A549 (cell line): ENCODE results near the gene SYNE4. TPM values are rescaled to one million over a fixed set of nuclear protein-coding genes. Genes with fewer than 3 reads are reported as not detected.
A peak's percentile ranks its signal among the peaks of the same experiment; 100 is the strongest.

ENCODE experiments used
- ATAC-seq, 2 experiments: fragments of 200-7000 bp in 1 of 2; fragments of >200 bp in 1 of 2; cut with Nextera tagmentation in 1 of 2; cut with Tn5 transposase in 1 of 2; 3 replicates each; pipeline versions ENCODE4 v1.8.0 to v1.9.1; 2018 to 2020; ENCODE audit warnings: mild to moderate bottlenecking in 1 of 2, moderate library complexity in 1 of 2
- CTCF ChIA-PET: fragments of 300-600 bp; sonication (Branson Sonifier 250); formaldehyde crosslinking; extraction: SDS; loops from one replicate; lab custom pipeline; 2021; ENCODE audit warnings: antibody characterized with exemption, inconsistent platforms; lab: Yijun Ruan, JAX
- POLR2A ChIA-PET: fragments of 350-600 bp; formaldehyde crosslinking; extraction: SDS; loops from one replicate; lab custom pipeline; 2021; ENCODE audit warnings: antibody characterized with exemption, inconsistent platforms; lab: Yijun Ruan, JAX
- DNase-seq, 2 experiments: peaks; one replicate each; pipeline versions ENCODE4 v3.0.0 to v3.0.0-alpha.2; 2011 to 2016; ENCODE audit warnings: low read depth in 1 of 2, low spot score in 1 of 2
- FAIRE-seq: peaks from 2 replicates; lab custom pipeline; 2011; peaks lifted over from hg19 to GRCh38; lab: Jason Lieb, UNC
- H3K27ac ChIP-seq, 2 experiments: fragments of >200 bp; sonication (Bioruptor Twin); formaldehyde crosslinking; 3 replicates each; pipeline ENCODE4 v1.5.1; 2016 to 2017
- H3K4me1 ChIP-seq: fragments of >200 bp; sonication (Bioruptor Twin); formaldehyde crosslinking; 3 replicates; pipeline ENCODE4 v1.6.1; 2016
- H3K4me2 ChIP-seq: fragments of >200 bp; sonication (Bioruptor Twin); formaldehyde crosslinking; 3 replicates; pipeline ENCODE4 v1.6.1; 2016
- H3K4me3 ChIP-seq: fragments of >200 bp; sonication (Bioruptor Twin); formaldehyde crosslinking; 3 replicates; pipeline ENCODE4 v1.5.1; 2016
- H3K9me3 ChIP-seq: fragments of >200 bp; sonication (Bioruptor Twin); formaldehyde crosslinking; 3 replicates; pipeline ENCODE4 v1.6.1; 2016
- BCL3 ChIP-seq: fragments of >200 bp; sonication (Bioruptor Twin); formaldehyde crosslinking; IDR thresholded peaks from 3 replicates; pipeline ENCODE4 v1.6.1; 2016
- BHLHE40 ChIP-seq: IDR thresholded peaks from 2 replicates; pipeline ENCODE4 v1.6.1; 2012; ENCODE audit warnings: low read depth, low read length, inconsistent platforms
- ELK1 ChIP-seq: fragments of 150-350 bp; IDR thresholded peaks from 2 replicates; pipeline ENCODE4 v1.6.1; 2014; ENCODE audit warnings: low read depth, mild to moderate bottlenecking, low read length
- ESRRA ChIP-seq: fragments of 150-350 bp; IDR thresholded peaks from 2 replicates; pipeline ENCODE4 v1.6.1; 2014; ENCODE audit warnings: mild to moderate bottlenecking, low read length, borderline replicate concordance
- FOSL2 ChIP-seq, 2 experiments: fragments of 450-650 bp in 1 of 2; fragments of >200 bp in 1 of 2; sonication (Bioruptor Twin) in 1 of 2; formaldehyde crosslinking; IDR thresholded peaks; 2 replicates each; pipeline versions ENCODE4 v1.5.0 to v1.6.1; 2016 to 2020; ENCODE audit warnings: mild to moderate bottlenecking in 1 of 2, moderate library complexity in 1 of 2
- FOXS1 ChIP-seq: fragments of 250-450 bp; sonication (Bioruptor Pico); IDR thresholded peaks from 2 replicates; pipeline ENCODE4 v1.5.0; 2020; ENCODE audit warnings: mild to moderate bottlenecking, moderate library complexity
- GATA3 ChIP-seq: IDR thresholded peaks from 2 replicates; pipeline ENCODE4 v1.6.1; 2012; ENCODE audit warnings: borderline replicate concordance
- HOXB5 ChIP-seq: fragments of 250-450 bp; sonication (Bioruptor Pico); IDR thresholded peaks from 2 replicates; pipeline ENCODE4 v1.5.0; 2020; ENCODE audit warnings: mild to moderate bottlenecking, moderate library complexity
- JUN ChIP-seq, 2 experiments: fragments of >200 bp; sonication (Bioruptor Twin); formaldehyde crosslinking; IDR thresholded peaks; 2 replicates in 1 of 2; 3 replicates in 1 of 2; pipeline ENCODE4 v1.6.1; 2016 to 2017
- MAFK ChIP-seq: fragments of 450-650 bp; IDR thresholded peaks from 2 replicates; pipeline ENCODE4 v1.6.1; 2014; ENCODE audit not compliant: partially characterized antibody
- NR3C1 ChIP-seq: fragments of >200 bp; sonication (Bioruptor Twin); formaldehyde crosslinking; IDR thresholded peaks from 3 replicates; pipeline ENCODE4 v1.6.1; 2017
- POLR2A ChIP-seq: IDR thresholded peaks from 2 replicates; pipeline ENCODE4 v1.6.1; 2012; ENCODE audit warnings: mild to moderate bottlenecking, low read length
- RAD21 ChIP-seq, 2 experiments: fragments of >200 bp in 1 of 2; sonication (Bioruptor Twin) in 1 of 2; formaldehyde crosslinking in 1 of 2; IDR thresholded peaks in 1 of 2; conservative IDR thresholded peaks in 1 of 2; 2 replicates in 1 of 2; 3 replicates in 1 of 2; pipeline ENCODE4 v1.6.1; 2012 to 2018; ENCODE audit warnings: inconsistent platforms in 1 of 2
- RNF2 ChIP-seq: fragments of 200-600 bp; sonication (generic); IDR thresholded peaks from 2 replicates; pipeline ENCODE4 v1.6.1; 2016; ENCODE audit warnings: low read depth, mild to moderate bottlenecking, antibody characterized with exemption, moderate library complexity, borderline replicate concordance
- SMC3 ChIP-seq: fragments of >200 bp; sonication (Bioruptor Twin); formaldehyde crosslinking; IDR thresholded peaks from 3 replicates; pipeline ENCODE4 v1.6.1; 2018; ENCODE audit warnings: inconsistent platforms
- SREBF2 ChIP-seq: fragments of 450-650 bp; IDR thresholded peaks from 2 replicates; pipeline ENCODE4 v1.6.1; 2014; ENCODE audit warnings: mild to moderate bottlenecking, moderate library complexity
- TFCP2L1 ChIP-seq: fragments of 250-450 bp; sonication (Bioruptor Pico); IDR thresholded peaks from 2 replicates; pipeline ENCODE4 v1.5.0; 2021; ENCODE audit warnings: mild to moderate bottlenecking
- TP53 ChIP-seq: fragments of 250-450 bp; sonication (Bioruptor Pico); IDR thresholded peaks from 2 replicates; pipeline ENCODE4 v1.5.0; 2021; ENCODE audit warnings: mild to moderate bottlenecking, moderate library complexity
- USF2 ChIP-seq: fragments of 450-650 bp; IDR thresholded peaks from 2 replicates; pipeline ENCODE4 v1.6.1; 2014; ENCODE audit warnings: antibody characterized with exemption
- ZC3H11A ChIP-seq: fragments of 450-650 bp; IDR thresholded peaks from 2 replicates; pipeline ENCODE4 v1.6.1; 2014; ENCODE audit warnings: antibody characterized with exemption, mild to moderate bottlenecking
- ZFP36 ChIP-seq: fragments of 450-650 bp; IDR thresholded peaks from 2 replicates; pipeline ENCODE4 v1.6.1; 2014; ENCODE audit warnings: borderline replicate concordance; ENCODE audit not compliant: partially characterized antibody
- WGBS: methylation state at CpG from one replicate; pipeline ENCODE4 v1.1.6; 2017; ENCODE audit errors: missing lambda C conversion rate; 5-methylcytosine and 5-hydroxymethylcytosine counted together
- polyA plus RNA-seq, 4 experiments: library from polyadenylated mRNA; depleted of rRNA in 3 of 4; stranded (reverse); fragments of >200 nt; fragmentation: RNase III in 1 of 4; extraction: RNeasy Plus Mini Kit Qiagen cat#74134 plus additional on column Dnase treatment in 1 of 4; gene quantifications; 2 replicates in 3 of 4; 3 replicates in 1 of 4; pipeline ENCODE4 v1.2.3, GENCODE V29; 2011 to 2017
- TF ChIP-seq, protein P1 (sequence below): fragments of 250-450 bp; sonication (Bioruptor Pico); IDR thresholded peaks from 2 replicates; pipeline ENCODE4 v1.5.0; 2020; ENCODE audit warnings: low read depth, mild to moderate bottlenecking, moderate library complexity
- TF ChIP-seq, protein P2 (sequence below): fragments of >200 bp; sonication (Bioruptor Twin); formaldehyde crosslinking; IDR thresholded peaks from 3 replicates; pipeline ENCODE4 v1.5.1; 2016
- TF ChIP-seq, protein P3 (sequence below): IDR thresholded peaks from 2 replicates; pipeline ENCODE4 v1.6.1; 2012; ENCODE audit warnings: low read depth, borderline replicate concordance

SYNE4 gene
- polyA plus RNA-seq, 2 of the 4 experiments (the other 2 are of a cell fraction), result 0.37 to 0.56 TPM

DNA sequence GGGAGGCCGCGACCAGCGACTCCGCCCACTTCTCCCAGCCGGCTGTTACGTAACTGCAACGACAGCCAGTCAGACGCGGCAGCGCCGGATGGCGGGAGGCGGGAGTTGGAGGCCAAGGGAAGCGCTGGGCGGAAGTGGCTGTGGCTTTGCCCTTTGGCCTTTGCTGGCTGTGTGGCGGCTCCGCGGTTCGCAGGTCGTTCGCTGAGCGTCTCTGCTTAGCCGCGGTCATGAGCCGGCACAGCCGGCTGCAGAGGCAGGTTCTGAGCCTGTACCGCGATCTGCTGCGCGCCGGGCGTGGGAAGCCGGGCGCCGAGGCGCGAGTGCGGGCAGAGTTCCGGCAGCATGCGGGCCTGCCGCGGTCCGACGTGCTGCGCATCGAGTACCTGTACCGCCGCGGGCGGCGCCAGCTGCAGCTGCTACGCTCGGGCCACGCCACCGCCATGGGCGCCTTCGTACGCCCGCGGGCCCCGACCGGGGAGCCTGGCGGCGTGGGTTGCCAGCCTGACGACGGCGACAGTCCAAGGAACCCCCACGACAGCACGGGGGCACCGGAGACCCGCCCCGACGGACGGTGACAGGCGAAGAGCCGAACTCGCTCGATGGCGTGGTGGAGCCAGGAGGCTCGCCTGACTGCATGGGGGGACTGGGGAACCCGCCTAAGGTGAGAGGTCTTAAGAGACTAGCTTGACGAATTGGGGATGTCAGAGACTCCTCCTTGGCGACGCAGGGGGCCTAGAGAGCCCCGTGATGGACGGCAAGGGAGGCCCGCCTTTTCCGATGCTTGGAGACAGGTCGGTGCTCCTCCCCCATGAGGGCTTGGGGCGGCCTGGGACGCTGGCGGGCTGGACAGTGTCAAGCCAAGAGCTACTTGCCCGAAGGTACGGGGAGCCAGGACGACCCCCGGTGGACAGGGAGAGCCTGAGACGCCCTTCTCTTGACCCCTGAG, 13.3 kb downstream of the SYNE4 start, which contains the start of gene SDHAF1 (continued):
- TF ChIP-seq, protein P1, sequence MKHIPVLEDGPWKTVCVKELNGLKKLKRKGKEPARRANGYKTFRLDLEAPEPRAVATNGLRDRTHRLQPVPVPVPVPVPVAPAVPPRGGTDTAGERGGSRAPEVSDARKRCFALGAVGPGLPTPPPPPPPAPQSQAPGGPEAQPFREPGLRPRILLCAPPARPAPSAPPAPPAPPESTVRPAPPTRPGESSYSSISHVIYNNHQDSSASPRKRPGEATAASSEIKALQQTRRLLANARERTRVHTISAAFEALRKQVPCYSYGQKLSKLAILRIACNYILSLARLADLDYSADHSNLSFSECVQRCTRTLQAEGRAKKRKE, result 0 out of 2 replicates have a peak, but pooled peaks have one; percentile 22
- TF ChIP-seq GATA3 (peak; percentile 32; the same call in 1 of the 2 replicates), SMC3 (no peak), RNF2 (no peak)

DNA sequence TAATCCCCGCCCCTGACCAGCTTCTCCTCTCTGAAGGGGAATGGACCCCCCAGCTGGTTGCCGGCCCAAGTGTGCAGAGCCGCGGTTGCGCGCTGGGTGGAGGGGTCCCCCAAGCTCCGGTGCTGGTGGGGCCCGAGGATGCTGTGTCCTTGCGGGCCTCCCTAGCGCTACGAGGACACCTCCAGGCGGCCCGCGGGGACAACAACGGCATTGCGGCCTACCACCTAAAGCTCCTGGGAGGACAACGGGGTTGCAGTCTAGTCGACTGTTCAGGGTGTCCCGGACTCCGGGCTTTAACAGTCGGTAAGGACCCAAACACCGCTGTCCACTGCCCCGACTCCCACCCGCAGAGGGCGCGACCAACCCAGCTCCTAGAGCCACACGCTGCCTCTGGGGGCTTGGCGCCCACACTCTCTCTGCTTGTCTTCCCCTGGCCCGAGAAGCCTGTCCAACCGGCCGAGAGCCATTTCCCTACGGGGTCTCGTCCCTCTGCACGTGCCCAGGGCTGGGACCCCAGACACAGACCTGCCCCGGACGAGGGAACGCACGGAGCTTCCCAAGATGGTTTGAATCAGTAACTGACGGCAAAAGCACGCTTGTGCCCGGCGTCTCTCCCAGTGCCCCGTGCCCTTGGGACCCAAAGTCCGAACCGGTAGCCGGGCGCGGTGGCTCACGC, 14.6 kb downstream of the SYNE4 start:
- DNase-seq, result no peak
- H3K27ac ChIP-seq, result peak overlapping the region; percentile 88 to 90; a peak in 5 of 6 replicates
- H3K4me3 ChIP-seq, result peak overlapping the region; percentile 79
- WGBS, result 92% methylated on average over 49 of the region's 49 CpGs
- CTCF ChIA-PET, result interaction anchor here (0.7 to 1.9 kb wide), 17 partner anchors 9 to 114 kb away, joined by 3 to 5 read pairs (median 3); partner anchors contain the start of genes SYNE4 and THAP8
- peaks cover 2% of the 10 kb centered on the region; the same call in 1 of the 3 replicates for H3K9me3 ChIP-seq
- peak overlapping the region; percentile 83 for H3K4me2 ChIP-seq
- POLR2A ChIA-PET, result interaction anchor here (2.4 kb wide), 1 partner anchor 15 kb away, joined by 11 read pairs; the partner anchor contains the start of gene SYNE4
- TF ChIP-seq MAFK, result no peak
- peak in 1 of 2 experiments; percentile 22; a peak in 2 of 5 replicates for TF ChIP-seq RAD21 (conservative IDR thresholded peaks at IDR 0.05 in 1 of 2, IDR thresholded peaks at IDR 0.05 in 1 of 2)
- no peak for ATAC-seq
- no peak for FAIRE-seq
- H3K4me1 ChIP-seq, result peaks cover 19% of the 10 kb centered on the region

GRCh38 chr19:35992907-35993765, 15.5 kb downstream of the SYNE4 start:
- ChIA-PET CTCF (interaction anchor here (0.6 to 2.5 kb wide), 14 partner anchors 8 to 113 kb away, joined by 3 to 10 read pairs (median 3); partner anchors contain the start of gene THAP8), POLR2A (no interaction called here)
- peaks cover 9% of the 10 kb centered on the region; the same call in 2 of the 3 replicates for H3K9me3 ChIP-seq
- no peak for FAIRE-seq
- no peak overlapping the region for H3K4me2 ChIP-seq
- no peak for TF ChIP-seq POLR2A
- no peak for TF ChIP-seq NR3C1
- TF ChIP-seq, protein P2, sequence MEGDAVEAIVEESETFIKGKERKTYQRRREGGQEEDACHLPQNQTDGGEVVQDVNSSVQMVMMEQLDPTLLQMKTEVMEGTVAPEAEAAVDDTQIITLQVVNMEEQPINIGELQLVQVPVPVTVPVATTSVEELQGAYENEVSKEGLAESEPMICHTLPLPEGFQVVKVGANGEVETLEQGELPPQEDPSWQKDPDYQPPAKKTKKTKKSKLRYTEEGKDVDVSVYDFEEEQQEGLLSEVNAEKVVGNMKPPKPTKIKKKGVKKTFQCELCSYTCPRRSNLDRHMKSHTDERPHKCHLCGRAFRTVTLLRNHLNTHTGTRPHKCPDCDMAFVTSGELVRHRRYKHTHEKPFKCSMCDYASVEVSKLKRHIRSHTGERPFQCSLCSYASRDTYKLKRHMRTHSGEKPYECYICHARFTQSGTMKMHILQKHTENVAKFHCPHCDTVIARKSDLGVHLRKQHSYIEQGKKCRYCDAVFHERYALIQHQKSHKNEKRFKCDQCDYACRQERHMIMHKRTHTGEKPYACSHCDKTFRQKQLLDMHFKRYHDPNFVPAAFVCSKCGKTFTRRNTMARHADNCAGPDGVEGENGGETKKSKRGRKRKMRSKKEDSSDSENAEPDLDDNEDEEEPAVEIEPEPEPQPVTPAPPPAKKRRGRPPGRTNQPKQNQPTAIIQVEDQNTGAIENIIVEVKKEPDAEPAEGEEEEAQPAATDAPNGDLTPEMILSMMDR, result no peak
- TF ChIP-seq ELK1, result no peak
- no peak for TF ChIP-seq FOSL2 (IDR thresholded peaks at IDR 0.05)
- TF ChIP-seq FOSL2 (CRISPR knock-in tag; IDR thresholded peaks at IDR 0.05), result no peak
- no peak for TF ChIP-seq BCL3
- TF ChIP-seq, protein P3, sequence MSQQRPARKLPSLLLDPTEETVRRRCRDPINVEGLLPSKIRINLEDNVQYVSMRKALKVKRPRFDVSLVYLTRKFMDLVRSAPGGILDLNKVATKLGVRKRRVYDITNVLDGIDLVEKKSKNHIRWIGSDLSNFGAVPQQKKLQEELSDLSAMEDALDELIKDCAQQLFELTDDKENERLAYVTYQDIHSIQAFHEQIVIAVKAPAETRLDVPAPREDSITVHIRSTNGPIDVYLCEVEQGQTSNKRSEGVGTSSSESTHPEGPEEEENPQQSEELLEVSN, result no peak
- no peak for TF ChIP-seq ZFP36
- TF ChIP-seq TP53 (CRISPR knock-in tag), result no peak
- no peak for TF ChIP-seq ESRRA
- no peak for TF ChIP-seq HOXB5 (CRISPR knock-in tag)
- TF ChIP-seq USF2, result no peak
- TF ChIP-seq TFCP2L1 (CRISPR knock-in tag), result no peak
- no peak for TF ChIP-seq SREBF2
- no peak for TF ChIP-seq BHLHE40
- no peak for TF ChIP-seq FOXS1 (CRISPR knock-in tag)
- TF ChIP-seq JUN (IDR thresholded peaks at IDR 0.05), result no peak
- no peak for TF ChIP-seq ZC3H11A
- WGBS, result 84% methylated on average over 8 of the region's 8 CpGs
- no peak overlapping the region for H3K27ac ChIP-seq
- peaks cover 15% of the 10 kb centered on the region for H3K4me1 ChIP-seq
- no peak for ATAC-seq
- no peak overlapping the region for H3K4me3 ChIP-seq
- no peak for DNase-seq
